Measurements from ENCODE around the gene RMND5A. TPM values are rescaled to one million over a fixed set of nuclear protein-coding genes. Genes with fewer than 3 reads are reported as not detected.

The RMND5A gene
- total RNA-seq, 2 donors from 2014 or later = 63.7 to 72.6 TPM

- Histone ChIP-seq H3K9me3 (no peaks in the 10 kb centered on the region), H3K4me3 (no peak overlapping the region), H3K36me3 (no peaks in the 10 kb centered on the region), H3K27me3 (no peaks in the 10 kb centered on the region), H3K27ac (no peak overlapping the region), H3K4me1 (no peaks in the 10 kb centered on the region), H3K9ac (ENCODE audit: low read depth in 2 of 2, low read length in 2 of 2) (no peak overlapping the region)
- DNase-seq = no peak
- TF ChIP-seq CTCF (IDR thresholded peaks at IDR 0.05) = no peak
- intact Hi-C loops (cut with DNase I) = no loop called here
Measured at GRCh38 chr2:86686460-86686859, 33.6 kb upstream of the RMND5A start.

- DNase-seq = no peak
Measured at GRCh38 chr2:86686905-86687304, 33.2 kb upstream of the RMND5A start.

GRCh38 chr2:86695053-86695691 is 24.9 kb upstream of the RMND5A start:
- no peaks in the 10 kb centered on the region for H3K27me3 ChIP-seq

More at GRCh38 chr2:86686905-86687304, 33.2 kb upstream of the RMND5A start:
- intact Hi-C loops (cut with DNase I) = no loop called here
- Histone ChIP-seq H3K36me3 (no peaks in the 10 kb centered on the region), H3K4me3 (no peak overlapping the region), H3K27me3 (no peaks in the 10 kb centered on the region), H3K27ac (no peak overlapping the region), H3K9me3 (no peaks in the 10 kb centered on the region), H3K4me1 (no peaks in the 10 kb centered on the region), H3K9ac (ENCODE audit: low read depth in 2 of 2, low read length in 2 of 2) (no peak overlapping the region)
- TF ChIP-seq CTCF (IDR thresholded peaks at IDR 0.05) = no peak

GRCh38 chr2:86697551-86698104 is 22.5 kb upstream of the RMND5A start:
- no peaks in the 10 kb centered on the region for H3K4me1 ChIP-seq
- no peaks in the 10 kb centered on the region for H3K27me3 ChIP-seq
- no peak overlapping the region for H3K4me3 ChIP-seq
- no peak overlapping the region for H3K9ac ChIP-seq (ENCODE audit: low read depth in 2 of 2, low read length in 2 of 2)
- H3K9me3 ChIP-seq = no peaks in the 10 kb centered on the region
- intact Hi-C loops (cut with DNase I) = no loop called here
- H3K36me3 ChIP-seq = no peaks in the 10 kb centered on the region
- TF ChIP-seq CTCF (IDR thresholded peaks at IDR 0.05) = no peak
- H3K27ac ChIP-seq = no peak overlapping the region
- DNase-seq = no peak

More at GRCh38 chr2:86695053-86695691, 24.9 kb upstream of the RMND5A start:
- TF ChIP-seq CTCF (IDR thresholded peaks at IDR 0.05) = no peak
- H3K9me3 ChIP-seq = no peaks in the 10 kb centered on the region
- H3K4me3 ChIP-seq = no peak overlapping the region
- intact Hi-C loops (cut with DNase I) = no loop called here
- no peaks in the 10 kb centered on the region for H3K36me3 ChIP-seq
- no peaks in the 10 kb centered on the region for H3K4me1 ChIP-seq
- H3K27ac ChIP-seq = peak overlapping the region; percentile 38
- no peak overlapping the region for H3K9ac ChIP-seq (ENCODE audit: low read depth in 2 of 2, low read length in 2 of 2)
- DNase-seq = peak; percentile 46

- no peak for TF ChIP-seq CTCF (IDR thresholded peaks at IDR 0.05)
- Histone ChIP-seq H3K36me3 (no peaks in the 10 kb centered on the region), H3K27me3 (no peaks in the 10 kb centered on the region), H3K4me3 (no peak overlapping the region), H3K9ac (ENCODE audit: low read depth in 2 of 2, low read length in 2 of 2) (no peak overlapping the region), H3K4me1 (no peaks in the 10 kb centered on the region), H3K27ac (no peak overlapping the region), H3K9me3 (no peaks in the 10 kb centered on the region)
- intact Hi-C loops (cut with DNase I) = no loop called here
- no peak for DNase-seq
Measured at GRCh38 chr2:86700690-86701089, 19.4 kb upstream of the RMND5A start.
